GM19452 (cell line): ENCODE results near the gene SDF4.

Source experiments
- ATAC-seq: cut with Tn5 transposase; IDR thresholded peaks from one replicate; pipeline ENCODE4 v1.9.1; 2021; ENCODE audit not compliant: unreplicated experiment

SDF4 gene

DNA sequence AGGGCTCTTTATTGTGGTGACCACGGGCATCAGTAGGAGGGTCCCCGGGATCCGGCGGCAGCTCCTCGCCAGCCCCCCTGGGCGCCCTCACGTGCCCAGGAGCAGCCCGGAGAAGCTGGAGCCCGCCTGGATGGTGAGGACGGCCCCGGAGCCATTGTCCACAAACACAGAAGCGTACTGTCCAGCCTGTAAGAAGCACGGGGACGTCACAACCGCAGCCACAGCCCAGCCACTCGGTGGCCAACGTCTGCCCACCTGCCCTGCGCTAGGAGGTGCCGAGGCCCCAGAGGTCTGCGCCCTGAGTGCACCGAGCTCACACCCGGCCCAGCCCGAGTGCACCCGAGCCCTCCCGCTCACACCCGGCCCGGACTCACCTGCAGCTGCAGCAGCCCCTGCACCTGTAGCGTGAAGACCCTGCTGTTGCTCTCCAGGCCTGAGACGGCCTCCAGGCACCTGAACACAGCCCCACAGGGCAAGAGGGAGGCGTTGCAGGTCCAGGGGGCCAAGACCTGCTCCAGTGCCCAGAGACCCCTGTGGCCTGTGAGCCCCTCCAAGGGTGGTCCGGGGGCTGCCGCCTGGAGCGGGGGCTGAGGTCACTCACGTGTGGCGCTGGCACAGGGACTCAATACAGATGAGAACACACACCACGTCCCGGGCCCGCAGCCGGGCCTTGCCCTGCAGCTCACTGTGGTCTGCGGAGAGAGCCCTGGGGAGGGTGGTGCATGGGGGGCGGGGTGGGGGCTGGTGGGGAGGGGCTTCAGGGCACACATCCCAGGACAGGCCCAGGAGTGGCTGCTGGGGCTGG lies 10.9 kb upstream of the SDF4 start:
- ATAC-seq = no peak

GRCh38 chr1:1241588-1242219 lies 9.9 kb upstream of the SDF4 start:
- no peak for ATAC-seq

- ATAC-seq = no peak
Observed at GRCh38 chr1:1240822-1241587, 9.2 kb upstream of the SDF4 start.

DNA sequence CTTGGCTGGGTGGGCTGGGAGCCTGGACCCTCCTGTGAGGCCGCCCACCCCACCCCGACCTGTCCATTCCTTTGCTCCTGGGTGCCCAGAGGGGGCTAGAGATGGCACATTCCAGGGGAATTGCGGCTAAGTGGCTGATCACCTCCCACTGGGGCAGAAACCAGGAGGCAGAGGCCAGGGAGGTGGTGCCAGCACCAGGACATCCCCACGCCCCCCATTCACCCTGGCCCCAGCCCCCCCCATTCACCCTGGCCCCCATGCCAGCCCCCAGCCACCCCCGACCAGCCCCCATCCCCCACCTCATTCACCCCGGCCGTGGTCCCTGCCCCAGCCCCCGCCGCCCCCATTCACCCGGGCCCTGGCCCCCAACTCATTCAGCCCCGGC lies 8.5 kb upstream of the SDF4 start:
- ATAC-seq = no peak

- ATAC-seq = no peak
Observed at GRCh38 chr1:1239614-1240347, 8.0 kb upstream of the SDF4 start.

DNA sequence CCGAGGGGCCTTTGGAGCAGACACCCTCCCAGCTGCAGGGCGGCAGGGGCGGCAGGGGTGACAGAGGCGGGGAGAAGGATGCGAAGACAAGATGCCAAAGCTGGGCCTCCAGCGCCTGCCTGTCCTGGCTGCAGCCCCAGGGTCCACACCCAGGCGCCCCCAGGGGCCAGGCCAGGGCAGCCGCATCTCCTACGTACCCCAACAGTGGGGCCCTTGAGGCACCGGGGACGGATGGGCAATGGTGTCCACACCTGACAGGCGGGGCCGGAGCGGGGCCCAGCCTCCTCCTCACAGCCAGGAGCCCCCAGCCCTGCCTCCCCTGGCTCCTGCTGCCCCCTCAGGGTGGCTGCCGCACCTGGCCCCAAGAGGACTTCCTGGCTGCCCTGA lies 7.4 kb upstream of the SDF4 start:
- ATAC-seq = no peak

DNA sequence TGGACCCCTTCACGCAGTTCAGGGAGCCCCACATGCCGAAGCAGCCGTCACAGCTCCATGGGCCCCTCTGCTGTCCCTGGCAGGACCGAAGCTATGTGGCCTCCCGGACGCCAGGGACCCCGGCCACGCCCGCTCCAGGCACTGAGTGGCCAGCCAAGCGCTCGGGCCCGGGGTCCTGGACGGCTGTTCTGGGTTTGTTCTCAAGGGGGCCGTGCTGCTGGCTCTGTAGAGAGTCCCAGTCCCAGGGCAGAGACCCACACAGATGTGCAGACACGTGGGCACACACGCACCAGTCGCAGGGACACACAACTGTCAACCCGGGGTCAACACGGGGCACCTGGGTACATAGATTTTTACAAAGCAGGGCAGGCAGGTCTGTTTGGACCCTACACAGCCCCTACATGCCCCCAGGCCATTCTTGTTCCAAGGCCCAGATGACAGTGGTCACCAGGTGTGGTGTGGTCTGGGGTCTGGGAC lies 6.9 kb upstream of the SDF4 start:
- ATAC-seq = no peak

GRCh38 chr1:1237874-1238701 lies 6.3 kb upstream of the SDF4 start:
- ATAC-seq = no peak

DNA sequence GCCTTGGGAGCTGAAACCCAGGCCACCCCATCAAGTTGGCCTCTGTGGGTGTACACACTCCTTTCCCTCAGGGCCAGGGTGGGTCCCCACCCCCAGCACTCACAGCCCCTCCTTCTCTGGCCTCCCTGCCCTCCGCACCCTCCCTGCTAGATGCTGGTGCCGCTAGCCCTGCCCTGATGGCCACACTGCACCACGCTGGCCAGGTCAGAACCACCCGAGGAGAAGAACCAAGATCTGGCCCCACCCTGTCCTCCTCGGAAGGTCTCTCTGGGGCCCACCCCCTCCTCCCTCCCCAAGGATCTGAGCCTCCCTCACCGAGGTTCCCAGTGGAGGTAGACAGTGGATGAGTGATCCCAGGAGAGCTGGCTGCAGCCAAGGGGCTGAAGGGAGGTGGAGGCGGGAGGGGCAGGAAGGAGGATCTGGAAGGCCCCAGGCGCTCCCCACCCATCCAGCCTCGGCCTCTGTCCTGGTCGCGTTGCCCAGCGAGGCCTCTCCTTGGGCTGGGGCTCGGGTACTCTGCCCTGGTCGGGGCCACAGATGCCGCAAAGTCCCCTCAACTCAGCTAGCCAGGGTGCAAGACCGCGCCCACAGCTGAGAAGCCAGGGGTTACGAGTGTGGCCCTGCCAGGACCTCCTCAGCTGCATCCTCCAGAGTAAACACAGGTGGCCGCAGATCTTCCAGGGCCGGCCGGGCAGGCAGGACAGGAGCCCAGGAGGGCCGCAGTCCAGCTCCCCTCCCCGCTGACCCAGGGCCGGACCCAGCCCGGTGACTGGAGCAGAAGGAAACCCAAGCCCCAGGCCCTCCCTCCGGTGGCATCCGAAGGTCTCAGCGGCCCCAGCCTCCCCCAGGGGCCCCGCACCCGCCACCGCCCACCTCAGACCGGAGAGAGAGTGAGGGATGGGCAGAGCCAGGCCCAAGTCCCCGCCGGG lies 5.4 kb upstream of the SDF4 start:
- ATAC-seq = no peak

- ATAC-seq = no peak
Observed at GRCh38 chr1:1236176-1236763, 4.5 kb upstream of the SDF4 start.

GRCh38 chr1:1235016-1235744 lies 3.4 kb upstream of the SDF4 start:
- ATAC-seq = no peak

GRCh38 chr1:1234180-1234808 lies 2.5 kb upstream of the SDF4 start:
- no peak for ATAC-seq

- ATAC-seq = no peak
Observed at GRCh38 chr1:1233567-1233892, 1.7 kb upstream of the SDF4 start.

GRCh38 chr1:1232796-1233566 lies 1.2 kb upstream of the SDF4 start:
- ATAC-seq = no peak

GRCh38 chr1:1232208-1232795 lies 501 bp upstream of the SDF4 start, which contains the start of gene B3GALT6:
B3GALT6 (plus strand) TSS chr1:1232237; CDS start chr1:1232279, 42 bp downstream.
- ATAC-seq = no peak

DNA sequence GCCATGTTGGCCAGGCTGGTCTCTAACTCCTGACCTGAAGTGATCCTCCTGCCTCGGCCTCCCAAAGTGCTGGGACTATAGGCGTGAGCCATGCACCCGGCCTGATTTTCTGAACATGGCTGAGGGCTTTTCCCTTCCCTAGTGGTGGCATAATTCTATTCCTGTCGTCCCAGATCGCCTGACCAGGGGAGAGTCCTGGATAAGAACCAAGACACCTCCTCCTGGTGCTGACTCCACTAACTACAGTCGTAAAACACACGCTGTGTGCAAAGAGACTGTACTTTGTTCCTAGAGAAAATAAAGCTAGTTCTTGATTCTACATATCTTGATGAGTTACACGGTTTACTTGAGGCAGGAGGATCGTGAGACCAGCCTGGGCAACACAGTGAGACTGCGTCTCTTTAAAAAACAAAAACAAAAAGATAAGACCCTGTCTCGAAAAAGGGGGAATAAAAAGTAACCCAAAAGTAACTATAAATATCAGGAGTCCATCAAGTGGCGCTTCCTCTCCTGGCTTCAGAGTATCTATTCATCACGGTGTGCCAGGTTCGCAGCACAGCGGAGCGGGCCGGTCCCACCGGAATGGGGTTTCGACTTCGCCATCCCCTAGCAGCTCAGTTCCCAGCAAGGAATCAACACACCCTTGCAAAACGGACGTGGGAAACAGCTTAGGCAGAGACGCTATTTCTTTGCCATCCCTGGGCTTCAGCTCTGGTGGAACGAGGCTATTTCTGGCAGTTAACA lies 973 bp downstream of the SDF4 start:
- no peak for ATAC-seq
